ENCODE measurements around the gene RTTN. TPM values are rescaled to one million over a fixed set of nuclear protein-coding genes. Genes with fewer than 3 reads are reported as not detected.

RTTN gene
- total RNA-seq, 1 experiment from 2014 or later: 16.9 TPM

- TF ChIP-seq SIN3A (IDR thresholded peaks at IDR 0.05; ENCODE audit: borderline replicate concordance, insufficient read depth, low read depth, low read length) (no peak), POLR2AphosphoS5 (IDR thresholded peaks at IDR 0.05; ENCODE audit: low read depth, low read length) (no peak), TCF7L2 (IDR thresholded peaks at IDR 0.05; ENCODE audit: low read depth, low read length) (no peak), REST (IDR thresholded peaks at IDR 0.05; ENCODE audit: insufficient read depth in 1 of 2, low read depth in 2 of 2, low read length in 1 of 2) (no peak), CTCF (IDR thresholded peaks at IDR 0.05) (no peak)
- Histone ChIP-seq H3K9me3 (ENCODE audit: control insufficient read depth, insufficient read depth, low read depth, low read length) (no peaks in the 10 kb centered on the region), H3K4me3 (ENCODE audit: low read depth in 2 of 2, low read length in 2 of 2) (no peak overlapping the region), H3K4me1 (ENCODE audit: control insufficient read depth, insufficient read depth, low read length) (no peaks in the 10 kb centered on the region), H3K27ac (ENCODE audit: low read length) (no peak overlapping the region), H3K36me3 (ENCODE audit: control insufficient read depth, insufficient read depth, low read length) (no peaks in the 10 kb centered on the region; the same call in 1 of the 2 replicates), H3K27me3 (ENCODE audit: control insufficient read depth, insufficient read depth, low read length) (no peaks in the 10 kb centered on the region)
- ATAC-seq (no peak), DNase-seq (ENCODE audit: low read depth, low spot score) (no peak)
- intact Hi-C loops (cut with micrococcal nuclease; ENCODE audit: unreplicated experiment): no loop called here
- in situ Hi-C loops (cut with HindIII; ENCODE audit: low pct_unique_long_range_greater_than_20kb, low sequenced_read_pairs): no loop called here
- ChIA-PET POLR2A (no interaction called here), CTCF (no interaction called here)
- no TSS peak for BruUV-seq (replicated peaks)
These were observed 199.9 kb downstream of the RTTN start for GRCh38 chr18:70005580-70005979.

- in situ Hi-C loops (cut with HindIII; ENCODE audit: low pct_unique_long_range_greater_than_20kb, low sequenced_read_pairs) (no loop called here), intact Hi-C loops (cut with micrococcal nuclease; ENCODE audit: unreplicated experiment) (no loop called here)
- Histone ChIP-seq H3K27ac (ENCODE audit: low read length) (no peak overlapping the region), H3K4me3 (ENCODE audit: low read depth in 2 of 2, low read length in 2 of 2) (no peak overlapping the region), H3K36me3 (ENCODE audit: control insufficient read depth, insufficient read depth, low read length) (no peaks in the 10 kb centered on the region; the same call in 1 of the 2 replicates), H3K4me1 (ENCODE audit: control insufficient read depth, insufficient read depth, low read length) (no peaks in the 10 kb centered on the region), H3K9me3 (ENCODE audit: control insufficient read depth, insufficient read depth, low read depth, low read length) (no peaks in the 10 kb centered on the region), H3K27me3 (ENCODE audit: control insufficient read depth, insufficient read depth, low read length) (no peaks in the 10 kb centered on the region)
- CTCF ChIA-PET: no interaction called here
- POLR2A ChIA-PET: no interaction called here
- no TSS peak for BruUV-seq (replicated peaks)
- DNase-seq (ENCODE audit: low read depth, low spot score): no peak
- TF ChIP-seq SIN3A (IDR thresholded peaks at IDR 0.05; ENCODE audit: borderline replicate concordance, insufficient read depth, low read depth, low read length): no peak
- no peak for TF ChIP-seq CTCF (IDR thresholded peaks at IDR 0.05)
- ATAC-seq: no peak
These were observed 200.8 kb downstream of the RTTN start for GRCh38 chr18:70004696-70005095.
